Measurements from ENCODE around the gene CLIC5. TPM values are rescaled to one million over a fixed set of nuclear protein-coding genes. Genes with fewer than 3 reads are reported as not detected.

The CLIC5 gene
- total RNA-seq, 1 donor = not detected

DNA sequence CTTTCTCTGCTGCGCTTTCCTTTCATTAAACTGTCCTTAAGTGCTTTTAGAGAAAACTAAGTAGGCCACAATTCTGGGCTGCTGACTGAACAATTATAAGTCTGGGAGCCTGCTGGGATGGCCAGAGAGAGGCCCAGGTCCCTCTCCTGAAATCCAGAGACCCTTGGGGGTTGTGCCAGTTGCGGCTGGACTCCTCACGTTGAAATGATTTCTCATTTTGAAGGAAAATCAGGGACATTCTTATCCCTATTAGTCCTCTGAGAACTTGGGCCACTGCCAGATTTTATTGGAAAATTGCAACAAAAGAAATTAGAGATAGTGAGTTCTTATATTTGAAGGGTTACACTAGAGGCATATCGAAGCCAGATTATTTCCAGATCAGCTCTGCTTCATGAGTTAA is 145.1 kb downstream of the CLIC5 start:
- no peak overlapping the region for H3K4me3 ChIP-seq (ENCODE audit: low read depth, low read length)
- DNase-seq (ENCODE audit: low read depth) = no peak
- TF ChIP-seq, protein P1, sequence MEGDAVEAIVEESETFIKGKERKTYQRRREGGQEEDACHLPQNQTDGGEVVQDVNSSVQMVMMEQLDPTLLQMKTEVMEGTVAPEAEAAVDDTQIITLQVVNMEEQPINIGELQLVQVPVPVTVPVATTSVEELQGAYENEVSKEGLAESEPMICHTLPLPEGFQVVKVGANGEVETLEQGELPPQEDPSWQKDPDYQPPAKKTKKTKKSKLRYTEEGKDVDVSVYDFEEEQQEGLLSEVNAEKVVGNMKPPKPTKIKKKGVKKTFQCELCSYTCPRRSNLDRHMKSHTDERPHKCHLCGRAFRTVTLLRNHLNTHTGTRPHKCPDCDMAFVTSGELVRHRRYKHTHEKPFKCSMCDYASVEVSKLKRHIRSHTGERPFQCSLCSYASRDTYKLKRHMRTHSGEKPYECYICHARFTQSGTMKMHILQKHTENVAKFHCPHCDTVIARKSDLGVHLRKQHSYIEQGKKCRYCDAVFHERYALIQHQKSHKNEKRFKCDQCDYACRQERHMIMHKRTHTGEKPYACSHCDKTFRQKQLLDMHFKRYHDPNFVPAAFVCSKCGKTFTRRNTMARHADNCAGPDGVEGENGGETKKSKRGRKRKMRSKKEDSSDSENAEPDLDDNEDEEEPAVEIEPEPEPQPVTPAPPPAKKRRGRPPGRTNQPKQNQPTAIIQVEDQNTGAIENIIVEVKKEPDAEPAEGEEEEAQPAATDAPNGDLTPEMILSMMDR (IDR thresholded peaks at IDR 0.05; ENCODE audit: insufficient read depth, low read depth, low read length) = no peak

GRCh38 chr6:45864651-45865050 is 151.0 kb downstream of the CLIC5 start:
- TF ChIP-seq, protein P1 (IDR thresholded peaks at IDR 0.05; ENCODE audit: insufficient read depth, low read depth, low read length) = no peak
- no peak overlapping the region for H3K4me3 ChIP-seq (ENCODE audit: low read depth, low read length)
- no peak for DNase-seq (ENCODE audit: low read depth)

- DNase-seq (ENCODE audit: low read depth) = no peak
- H3K4me3 ChIP-seq (ENCODE audit: low read depth, low read length) = no peak overlapping the region
- TF ChIP-seq, protein P1 (IDR thresholded peaks at IDR 0.05; ENCODE audit: insufficient read depth, low read depth, low read length) = no peak
Measured at GRCh38 chr6:45858691-45859090, 157.0 kb downstream of the CLIC5 start.

DNA sequence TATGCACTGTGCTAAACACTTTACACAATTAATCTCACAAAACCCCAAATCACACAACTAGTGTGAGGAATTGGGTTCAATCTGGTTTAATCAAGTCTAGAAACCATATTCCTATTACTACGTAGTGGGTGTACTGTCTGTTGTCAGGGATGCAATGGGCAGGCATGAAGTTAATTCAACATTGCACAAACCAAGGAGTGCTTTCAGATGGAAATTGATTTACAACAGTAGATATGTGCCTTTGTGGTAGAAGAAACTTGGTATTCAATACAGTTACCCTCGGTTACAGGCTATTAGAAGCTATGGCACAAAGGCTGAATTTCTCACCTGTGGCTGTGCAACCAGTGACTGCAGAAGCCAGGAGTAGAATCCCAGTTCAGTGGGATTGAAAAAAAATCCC is 157.8 kb downstream of the CLIC5 start:
- TF ChIP-seq, protein P1 (IDR thresholded peaks at IDR 0.05; ENCODE audit: insufficient read depth, low read depth, low read length) = no peak
- DNase-seq (ENCODE audit: low read depth) = no peak
- no peak overlapping the region for H3K4me3 ChIP-seq (ENCODE audit: low read depth, low read length)

DNA sequence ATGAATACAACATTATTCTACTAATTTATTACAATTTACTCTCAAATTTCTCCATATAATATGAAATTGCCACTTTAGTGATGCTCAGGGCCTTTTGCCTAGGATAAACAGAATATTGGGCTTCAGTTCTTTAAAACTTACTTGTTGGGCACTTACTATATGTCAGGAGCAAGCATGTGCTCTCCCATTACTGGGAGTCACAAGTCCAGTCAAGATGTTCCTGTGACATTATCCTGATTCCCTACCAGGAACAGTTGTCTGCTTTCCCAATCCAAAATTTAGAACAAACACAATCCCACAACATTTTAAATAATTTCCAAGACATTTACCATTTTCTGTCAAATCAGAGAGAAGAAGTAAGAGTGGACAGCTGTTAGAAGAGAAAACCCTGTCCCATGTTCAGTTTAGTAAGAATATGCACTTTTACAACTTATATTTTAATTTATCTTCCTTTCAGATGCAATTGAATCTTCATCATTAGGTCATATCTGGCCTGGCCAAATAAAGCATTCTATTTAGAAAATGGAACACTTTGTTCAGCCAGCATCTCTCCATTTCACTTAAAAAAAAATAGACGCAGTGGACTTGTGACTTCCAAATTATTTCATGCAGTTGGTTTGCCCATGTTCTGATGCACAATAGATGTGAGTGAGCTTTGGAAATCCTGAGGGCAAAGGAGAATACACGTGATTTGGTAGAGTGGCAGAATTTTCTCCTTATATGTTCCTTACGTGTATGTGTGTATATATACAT is 159.8 kb downstream of the CLIC5 start:
- TF ChIP-seq, protein P1 (IDR thresholded peaks at IDR 0.05; ENCODE audit: insufficient read depth, low read depth, low read length) = no peak
- no peak overlapping the region for H3K4me3 ChIP-seq (ENCODE audit: low read depth, low read length)
- DNase-seq (ENCODE audit: low read depth) = no peak

DNA sequence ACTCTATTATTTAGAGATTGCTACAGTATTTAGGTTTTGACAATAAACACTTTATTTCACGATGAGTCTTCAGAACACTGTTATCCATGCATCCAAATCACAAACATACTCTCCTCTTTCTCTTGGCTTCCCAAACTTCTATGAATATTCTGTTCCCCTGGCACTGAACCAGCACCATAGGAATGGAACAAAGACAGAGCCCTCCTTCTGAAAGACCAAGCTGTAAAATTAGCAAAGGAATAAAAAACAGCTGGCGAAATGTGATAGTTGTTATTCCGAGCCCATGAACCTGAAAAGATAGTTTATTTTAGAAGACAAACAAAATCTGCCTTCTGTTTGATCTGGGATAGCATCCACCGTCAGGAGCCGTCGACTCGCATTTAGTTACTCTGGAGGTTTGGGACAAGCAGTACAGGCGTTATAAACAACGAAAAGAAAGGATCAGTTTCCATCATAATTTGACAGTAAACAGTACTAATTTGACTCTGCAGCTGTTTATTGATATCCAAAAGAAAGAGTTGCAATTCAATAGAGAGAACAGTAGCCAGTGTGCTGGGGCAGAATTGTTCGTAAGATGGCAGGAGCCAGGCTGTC is 161.4 kb downstream of the CLIC5 start:
- H3K4me3 ChIP-seq (ENCODE audit: low read depth, low read length) = no peak overlapping the region
- no peak for DNase-seq (ENCODE audit: low read depth)
- TF ChIP-seq, protein P1 (IDR thresholded peaks at IDR 0.05; ENCODE audit: insufficient read depth, low read depth, low read length) = no peak
